GM19035 (cell line): ENCODE results near the gene COL6A1.
"Not testable (repeated sequence)": the region's sequence is repeated elsewhere in the genome, so short reads cannot be mapped to it uniquely, and the experiment has no call there.

ENCODE experiments used
- ATAC-seq: cut with Tn5 transposase; IDR thresholded peaks from one replicate; pipeline ENCODE4 v1.9.1; 2021; ENCODE audit not compliant: unreplicated experiment

COL6A1 gene

DNA sequence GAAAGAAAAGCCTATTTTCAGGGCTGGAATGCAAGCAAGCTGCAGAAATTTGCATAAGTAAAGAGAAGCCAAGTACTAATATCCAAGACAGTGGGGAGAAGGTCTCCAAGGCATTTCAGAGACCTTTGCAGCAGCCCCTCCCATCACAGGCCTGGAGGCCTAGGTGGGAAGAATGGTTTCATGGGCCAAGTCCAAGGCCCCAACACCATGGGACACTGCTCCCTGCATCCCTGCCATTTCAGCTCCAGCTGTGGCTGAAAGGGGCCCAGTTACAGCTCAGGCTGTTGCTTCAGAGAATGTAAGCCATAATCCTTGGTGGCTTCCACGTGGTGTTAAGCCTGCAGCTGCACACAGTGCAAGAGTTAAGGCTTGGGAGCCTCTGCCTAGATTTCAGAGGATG lies 16.9 kb upstream of the COL6A1 start:
- no peak for ATAC-seq

DNA sequence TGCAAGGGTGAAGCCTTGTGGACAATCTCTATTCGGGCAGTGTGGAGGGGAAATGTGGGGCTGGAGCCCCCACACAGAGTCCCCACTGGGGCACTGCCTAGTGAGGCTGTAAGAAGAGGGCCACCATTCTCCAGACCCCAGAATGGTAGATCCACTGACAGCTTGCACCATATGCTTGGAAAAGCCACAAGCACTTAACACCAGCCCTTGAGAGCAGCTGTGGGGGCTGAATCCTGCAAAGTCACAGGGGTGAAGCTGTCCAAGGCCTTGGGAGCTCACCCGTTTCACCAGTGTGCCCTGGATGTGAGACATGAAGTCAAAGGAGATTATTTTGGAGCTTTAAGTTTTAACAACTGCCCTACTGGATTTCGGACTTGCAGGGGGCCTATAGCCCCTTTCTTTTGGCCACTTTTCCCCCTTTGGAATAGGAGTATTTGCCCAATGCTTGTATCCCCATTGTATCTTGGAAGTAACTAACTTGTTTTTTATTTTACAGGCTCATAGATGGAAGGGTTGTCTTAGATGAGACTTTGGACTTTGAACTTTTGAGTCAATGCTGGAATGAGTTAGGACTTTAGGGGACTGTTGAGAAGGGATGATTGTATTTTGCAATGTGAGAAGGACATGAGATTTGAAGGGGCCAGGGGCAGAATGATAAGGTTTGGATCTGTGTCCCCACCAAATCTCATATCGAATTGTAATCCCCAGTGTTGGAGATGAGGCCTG lies 16.3 kb upstream of the COL6A1 start:
- ATAC-seq: no peak

DNA sequence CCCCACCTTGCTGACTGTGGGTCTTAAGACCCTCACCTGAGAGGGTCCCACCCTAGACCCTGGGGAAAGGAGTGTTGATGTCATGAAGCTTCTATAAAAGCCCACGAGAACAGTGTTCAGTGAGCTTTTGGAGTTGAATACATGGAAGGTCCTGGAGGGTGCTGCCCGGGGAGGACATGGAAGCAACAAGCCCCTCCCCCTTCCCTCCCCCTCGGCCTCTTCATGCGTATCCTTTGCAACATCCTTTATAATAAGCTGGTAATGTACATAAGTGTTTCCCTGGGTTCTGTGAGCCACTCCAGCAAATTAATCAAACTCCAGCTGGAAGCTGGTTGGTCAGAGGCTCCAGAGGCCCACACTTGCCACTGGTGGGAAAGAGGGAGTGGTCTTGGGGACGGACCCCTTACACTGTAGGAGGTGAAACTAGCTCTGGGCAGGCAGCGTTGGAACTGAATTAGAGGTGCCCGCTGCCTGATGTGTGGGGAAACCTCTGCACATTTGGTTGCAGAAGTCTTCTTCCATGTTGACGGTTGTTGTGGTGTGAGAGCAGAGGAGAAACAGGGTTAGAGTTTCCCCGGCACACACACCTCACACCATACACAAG lies 14.7 kb upstream of the COL6A1 start:
- no peak for ATAC-seq

DNA sequence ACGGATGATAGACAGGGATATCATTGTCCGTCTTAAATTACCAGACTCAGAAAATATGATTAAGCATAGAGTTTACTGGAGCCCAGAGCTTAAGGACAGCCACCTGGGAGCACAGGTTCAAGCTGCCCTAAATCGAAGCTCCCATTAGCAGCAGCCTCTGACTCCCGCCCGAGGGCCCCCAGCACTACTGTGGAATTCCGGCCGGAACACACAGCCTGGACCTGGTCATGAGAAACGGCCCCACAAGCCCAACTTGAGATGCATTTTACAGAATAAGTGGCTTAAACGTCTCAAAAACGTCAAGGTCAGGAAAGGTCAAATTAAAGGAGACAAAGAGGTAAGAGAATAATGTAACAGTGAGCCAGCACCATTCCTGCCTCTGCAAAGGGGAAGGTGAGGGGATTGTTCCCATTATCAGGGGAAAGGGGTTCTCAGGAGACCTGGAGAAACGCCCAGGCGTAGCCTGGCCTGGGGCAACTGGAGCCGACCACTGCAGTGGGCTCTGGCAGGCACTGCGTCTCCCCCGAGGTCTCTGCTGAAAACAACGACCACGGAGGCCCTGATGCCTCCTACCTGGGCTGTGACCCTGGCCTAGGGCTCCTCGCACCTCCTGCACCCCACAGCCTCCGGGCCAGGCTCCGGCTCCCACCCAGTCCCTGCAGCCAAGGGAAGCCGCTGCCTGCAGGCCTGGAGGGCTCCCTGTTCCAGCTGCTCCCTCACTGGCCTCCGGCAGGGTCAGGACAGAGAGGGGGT lies 11.5 kb upstream of the COL6A1 start:
- ATAC-seq: no peak

DNA sequence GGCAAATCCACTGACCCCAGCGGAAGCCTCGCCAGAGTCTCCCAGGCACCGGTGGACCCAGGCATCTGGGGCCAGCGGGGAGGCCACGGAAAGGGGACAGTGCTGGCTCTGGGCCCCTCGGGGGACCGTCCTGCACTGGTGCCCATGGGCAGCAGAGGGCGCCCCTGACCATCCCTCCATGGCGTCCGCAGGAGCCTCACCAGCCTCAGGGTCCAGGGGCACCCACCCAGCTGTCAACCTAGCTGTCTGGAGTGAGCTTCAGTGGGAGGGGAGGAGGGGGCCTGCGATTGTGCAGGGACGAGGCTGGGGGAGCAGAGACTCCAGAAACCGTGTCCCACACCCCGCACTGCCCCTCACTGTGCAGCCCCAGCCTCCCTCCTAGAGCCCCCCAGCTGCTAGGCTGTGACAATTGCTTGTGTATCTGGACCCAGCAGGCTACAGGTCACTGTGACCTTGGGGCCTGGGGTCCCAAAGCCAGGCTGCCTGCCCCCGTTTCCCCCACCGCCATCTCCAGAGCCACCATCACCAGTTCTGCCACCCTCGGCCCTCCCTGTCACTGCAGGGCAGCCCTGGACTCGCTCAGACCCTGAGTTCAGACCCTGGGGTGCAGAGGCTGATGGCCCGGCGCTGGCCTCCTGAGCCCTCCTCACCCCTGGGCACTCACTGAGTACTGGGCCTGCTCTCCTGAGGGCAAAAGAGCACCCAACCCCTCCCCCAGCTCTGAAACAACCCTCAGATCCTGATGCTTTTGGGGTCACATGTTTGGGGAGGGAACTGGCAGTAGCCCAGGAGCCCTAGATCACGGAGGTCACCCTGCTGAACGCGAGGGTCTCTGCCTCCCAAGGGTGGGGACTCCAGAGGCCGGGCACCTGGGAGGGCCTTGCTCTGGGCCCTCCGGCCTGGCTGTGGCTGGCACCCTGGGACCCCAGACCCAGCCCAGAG lies 10.6 kb upstream of the COL6A1 start:
- ATAC-seq: no peak

DNA sequence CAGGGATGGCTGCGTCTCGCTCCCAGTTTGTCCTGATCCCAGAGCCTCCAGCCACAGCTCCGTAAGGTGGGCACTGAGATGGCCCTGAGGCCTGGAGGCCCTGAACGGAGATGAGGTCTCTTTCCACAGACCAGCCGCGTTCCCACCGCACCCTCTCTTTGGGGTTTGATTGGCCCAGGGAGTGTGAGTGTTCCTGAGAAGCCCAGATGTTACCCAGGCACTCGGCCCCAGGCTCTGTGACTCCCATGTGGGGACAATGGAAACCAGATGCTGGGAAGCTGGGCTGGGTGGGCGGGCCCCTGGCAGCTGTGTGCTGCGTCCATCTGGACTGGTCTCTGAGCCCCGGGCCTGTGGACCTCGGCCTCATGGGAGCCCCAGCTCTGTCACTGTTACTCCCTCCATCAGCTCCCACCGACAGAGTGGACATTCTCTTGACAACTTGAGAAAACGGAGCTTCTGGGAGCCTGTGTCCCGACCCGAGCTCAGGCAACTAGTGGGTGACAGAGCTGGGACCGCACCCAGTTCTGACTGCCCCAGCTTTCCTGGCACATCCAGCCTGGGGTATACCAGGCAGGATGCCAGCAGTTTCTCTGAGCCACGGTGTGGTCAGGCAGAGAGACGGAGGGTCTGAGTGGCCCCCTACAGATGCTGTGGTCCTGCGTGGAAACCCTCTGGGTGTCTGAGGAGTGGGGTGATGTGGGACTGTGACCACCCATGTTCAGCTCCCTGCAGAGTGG lies 9.8 kb upstream of the COL6A1 start:
- ATAC-seq: no peak

DNA sequence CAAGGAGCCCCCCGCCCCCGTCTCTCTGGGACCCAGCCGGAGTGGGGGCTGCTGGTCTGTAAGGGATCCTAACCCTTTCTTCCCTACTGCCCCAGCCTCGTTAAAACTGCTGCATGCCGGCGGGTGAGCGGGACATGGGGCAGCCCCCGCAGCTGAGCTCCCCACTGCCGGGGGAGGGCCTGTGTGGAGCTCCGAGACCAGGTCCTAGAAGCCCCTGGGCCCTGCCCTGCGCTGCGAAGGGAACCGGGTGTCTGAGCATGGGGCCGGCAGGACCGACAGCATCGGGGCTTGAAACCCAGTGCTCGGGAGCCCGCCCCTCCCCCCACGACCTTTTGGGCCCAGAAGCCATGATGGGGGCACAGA lies 9.2 kb upstream of the COL6A1 start:
- ATAC-seq: no peak

DNA sequence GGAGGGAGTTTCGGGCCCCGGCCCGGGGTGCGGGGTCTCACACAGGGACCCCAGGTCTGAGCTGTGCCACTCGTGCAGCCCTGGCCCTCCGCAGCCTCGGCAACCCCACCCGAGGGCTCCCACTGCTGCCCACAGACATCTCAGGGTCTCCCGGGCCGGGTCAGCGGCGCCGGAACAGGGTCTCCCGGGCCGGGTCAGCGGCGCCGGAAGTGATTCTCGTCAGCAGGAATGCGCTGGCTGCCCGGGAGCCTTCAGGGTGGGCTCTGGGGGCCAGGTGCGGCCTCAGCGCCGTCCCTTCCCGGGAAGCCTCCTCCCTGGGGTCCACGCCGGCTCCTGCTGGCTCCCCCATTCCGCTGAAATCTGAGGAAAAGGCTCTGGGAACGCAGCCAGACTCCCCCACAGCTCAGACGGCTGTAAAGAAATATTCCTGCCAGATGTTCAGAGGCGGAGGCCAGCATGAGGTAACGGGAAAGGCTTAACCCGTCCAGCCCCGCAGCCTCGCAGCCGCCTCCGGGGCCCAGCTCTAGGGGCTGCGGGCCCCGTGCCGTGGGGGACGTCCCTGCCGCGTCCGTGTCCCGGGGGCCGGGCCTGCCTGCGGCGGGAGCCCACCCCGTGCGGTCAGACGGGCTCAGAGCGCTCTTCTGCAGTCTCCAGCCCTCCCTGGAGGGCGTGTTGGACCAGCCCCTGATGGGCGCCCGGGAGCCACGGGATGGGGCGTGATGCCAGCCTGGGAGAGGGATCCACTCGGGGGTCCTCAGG lies 8.7 kb upstream of the COL6A1 start:
- ATAC-seq: no peak

DNA sequence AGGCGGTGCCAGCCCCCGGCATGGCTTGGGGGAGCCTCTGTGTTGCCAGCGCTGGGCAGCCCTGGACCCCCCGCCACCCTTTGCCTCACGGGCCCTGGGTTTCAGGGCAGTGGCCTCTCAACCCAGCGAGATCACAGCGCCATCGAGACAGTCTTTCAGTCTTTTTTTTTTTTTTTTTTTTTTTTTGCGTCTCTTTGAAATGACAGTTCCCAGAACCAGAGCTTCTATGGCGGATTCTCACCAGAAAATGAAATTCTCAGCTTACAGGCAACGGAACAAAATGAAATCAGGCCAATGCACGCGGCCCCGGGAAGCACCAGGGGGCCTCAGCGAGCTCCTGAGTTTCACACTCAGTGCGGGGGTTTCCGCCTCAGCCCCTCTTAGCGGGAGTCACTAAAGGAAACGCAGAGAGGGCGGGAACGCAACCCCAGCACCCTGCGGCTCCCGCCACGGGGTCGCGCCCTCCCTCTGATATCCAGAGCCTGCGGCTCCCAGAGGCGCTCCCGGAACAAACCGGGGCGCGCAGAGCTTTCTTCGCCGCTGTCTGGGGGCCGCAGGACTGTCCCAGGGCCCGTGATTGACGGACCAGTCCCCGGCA lies 8.0 kb upstream of the COL6A1 start:
- no peak for ATAC-seq

DNA sequence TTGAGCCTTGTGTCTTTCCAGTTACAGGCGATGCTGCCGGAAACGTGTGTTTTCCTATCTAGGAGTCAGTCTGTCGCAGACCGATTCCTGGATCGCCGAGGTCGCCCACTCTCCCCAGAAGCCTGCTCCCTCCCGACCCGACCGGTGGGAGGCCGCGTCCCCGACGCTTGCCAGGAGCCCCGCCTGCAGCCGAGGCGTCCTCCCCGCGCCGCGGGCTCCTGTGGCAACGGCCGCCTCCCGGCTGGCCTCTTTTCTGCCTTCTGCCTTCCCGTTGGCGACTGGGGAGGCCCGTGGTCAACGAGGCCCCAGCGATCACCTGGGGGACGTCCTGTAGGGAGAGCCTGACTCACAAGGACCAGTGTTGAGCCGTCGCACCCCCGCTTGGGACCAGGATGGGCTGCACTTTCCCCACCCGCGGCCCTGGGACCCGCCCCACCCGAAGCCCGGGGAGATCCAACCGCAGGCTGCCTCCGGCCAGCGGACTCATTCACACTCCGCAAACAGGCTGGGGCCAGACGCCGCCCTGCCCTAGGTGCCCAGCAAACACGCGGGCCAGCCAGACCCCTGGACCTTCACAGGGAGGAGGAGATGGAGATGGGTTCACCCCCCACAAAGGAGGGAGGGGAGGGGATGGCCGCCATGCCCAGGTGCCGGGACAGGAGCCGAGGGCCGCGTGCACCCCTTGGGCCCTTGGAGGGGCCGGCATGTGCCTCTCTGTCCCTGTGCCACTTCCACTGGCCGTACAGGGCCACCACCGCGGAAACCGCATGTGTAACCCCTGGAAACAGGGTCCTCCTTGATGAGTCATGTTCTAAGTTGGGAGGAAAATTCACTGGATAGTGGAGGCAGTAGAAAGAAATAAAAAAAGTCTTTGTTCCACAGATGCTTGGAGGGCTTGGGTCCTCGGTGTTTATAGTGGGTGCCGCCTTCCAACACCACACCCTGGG lies 7.2 kb upstream of the COL6A1 start:
- no peak for ATAC-seq

DNA sequence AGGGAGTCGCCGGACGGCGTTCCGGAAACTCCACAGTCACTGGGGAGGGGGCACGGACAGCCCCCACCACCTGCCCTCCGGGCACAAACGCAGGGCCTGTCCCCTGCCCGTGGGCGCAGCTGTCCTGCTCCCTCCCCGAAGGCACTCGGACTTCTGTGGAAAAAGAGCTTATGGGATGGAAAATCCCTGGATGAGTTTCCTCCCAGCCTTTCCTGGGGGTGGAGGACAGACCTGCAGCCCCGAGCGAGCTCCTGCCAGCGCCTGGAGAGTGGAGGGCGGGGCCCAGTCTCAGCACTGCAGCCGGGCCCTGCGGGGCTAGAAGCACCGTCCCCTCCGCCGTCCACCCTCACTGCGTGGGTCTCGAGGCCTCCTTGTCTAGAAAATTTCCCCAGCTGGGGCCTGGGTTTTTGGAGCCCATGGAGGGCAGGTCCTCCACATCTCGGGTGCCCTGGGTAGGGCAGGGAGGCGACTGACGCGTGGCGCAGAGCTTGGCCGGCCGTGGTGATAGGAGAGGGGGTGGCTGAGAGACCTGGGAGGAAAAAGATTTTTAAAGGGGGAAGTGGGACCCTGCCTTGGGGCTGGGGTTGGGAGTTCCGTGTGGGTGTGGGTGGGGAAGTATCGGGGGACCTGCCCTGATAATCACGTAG lies 6.4 kb upstream of the COL6A1 start:
- no peak for ATAC-seq

DNA sequence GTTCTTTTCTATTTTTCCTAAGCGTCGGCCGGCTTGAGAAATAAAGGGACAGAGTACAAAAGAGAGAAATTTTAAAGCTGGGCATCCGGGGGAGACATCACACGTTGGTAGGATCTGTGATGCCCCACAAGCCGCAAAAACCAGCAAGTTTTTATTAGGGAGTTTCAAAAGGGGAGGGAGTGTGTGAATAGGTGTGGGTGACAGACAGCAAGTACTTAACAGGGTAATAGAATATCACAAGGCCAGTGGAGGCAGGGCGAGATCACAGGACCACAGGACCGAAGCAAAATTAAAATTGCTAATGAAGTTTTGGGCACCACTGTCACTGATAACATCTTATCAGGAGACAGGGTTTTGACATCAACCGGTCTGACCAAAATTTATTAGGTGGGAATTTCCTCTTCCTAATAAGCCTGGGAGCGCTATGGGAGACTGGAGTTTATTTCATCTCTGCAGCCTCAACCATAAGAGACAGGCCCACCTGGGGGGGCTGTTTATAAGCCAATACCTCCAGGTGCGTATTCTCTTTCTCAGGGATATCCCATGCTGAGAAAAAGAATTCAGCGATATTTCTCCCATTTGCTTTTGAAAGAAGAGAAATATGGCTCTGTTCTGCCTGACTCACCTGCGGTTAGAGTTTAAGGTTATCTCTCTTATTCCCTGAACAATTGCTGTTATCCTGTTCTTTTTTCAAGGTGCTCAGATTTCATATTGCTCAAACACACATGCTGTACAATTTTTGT lies 5.7 kb upstream of the COL6A1 start:
- ATAC-seq: not testable (repeated sequence)

DNA sequence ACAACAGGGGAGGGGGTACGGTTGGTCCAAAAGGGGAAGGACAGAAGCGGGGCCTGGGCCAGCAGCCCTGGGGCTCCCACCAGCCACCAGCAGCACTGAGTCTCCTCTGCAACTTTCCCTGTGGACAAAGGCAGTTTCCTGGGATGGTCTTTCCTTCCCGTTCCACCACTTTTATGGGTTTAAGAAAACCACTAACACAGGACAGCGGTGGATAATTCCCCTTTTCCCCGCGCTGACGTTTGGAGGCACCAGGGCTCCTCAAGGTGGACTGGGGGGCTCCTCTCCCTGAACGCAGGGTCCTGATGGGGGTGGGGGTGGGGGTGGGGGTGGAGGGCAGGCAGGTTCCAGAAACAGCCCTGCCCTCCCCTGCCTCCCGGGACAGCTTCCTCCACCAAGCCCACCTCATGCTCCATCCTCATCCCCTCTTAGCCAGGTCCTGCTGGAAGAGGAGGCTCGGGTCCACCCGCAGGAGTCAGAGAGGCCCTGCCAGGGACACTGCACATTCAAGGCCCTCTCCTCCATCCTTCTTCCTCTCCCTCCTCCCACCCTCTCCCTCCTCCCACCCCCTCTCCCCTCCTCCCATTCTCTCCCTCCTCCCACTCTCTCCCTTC lies 4.8 kb upstream of the COL6A1 start:
- ATAC-seq: no peak

DNA sequence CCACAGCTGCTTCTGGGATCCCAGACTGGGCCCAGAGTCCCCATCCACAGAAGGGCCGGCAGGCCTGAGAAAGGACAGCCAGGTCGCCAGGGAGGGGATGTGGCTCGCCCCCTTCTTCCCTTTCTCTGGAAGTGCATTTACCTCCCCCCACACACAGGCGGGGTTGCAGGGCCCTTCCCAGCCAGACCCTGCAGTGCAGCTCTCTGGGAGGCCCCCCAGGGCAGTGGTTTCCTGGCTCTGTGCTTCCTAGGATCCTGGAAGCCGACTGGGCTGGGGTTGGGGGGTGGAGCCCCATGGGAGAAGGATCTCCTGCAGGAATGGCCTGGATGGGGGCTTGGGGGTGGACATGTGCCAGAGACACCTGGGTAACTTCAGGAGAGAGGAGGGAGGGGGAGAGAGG lies 4.2 kb upstream of the COL6A1 start:
- no peak for ATAC-seq

DNA sequence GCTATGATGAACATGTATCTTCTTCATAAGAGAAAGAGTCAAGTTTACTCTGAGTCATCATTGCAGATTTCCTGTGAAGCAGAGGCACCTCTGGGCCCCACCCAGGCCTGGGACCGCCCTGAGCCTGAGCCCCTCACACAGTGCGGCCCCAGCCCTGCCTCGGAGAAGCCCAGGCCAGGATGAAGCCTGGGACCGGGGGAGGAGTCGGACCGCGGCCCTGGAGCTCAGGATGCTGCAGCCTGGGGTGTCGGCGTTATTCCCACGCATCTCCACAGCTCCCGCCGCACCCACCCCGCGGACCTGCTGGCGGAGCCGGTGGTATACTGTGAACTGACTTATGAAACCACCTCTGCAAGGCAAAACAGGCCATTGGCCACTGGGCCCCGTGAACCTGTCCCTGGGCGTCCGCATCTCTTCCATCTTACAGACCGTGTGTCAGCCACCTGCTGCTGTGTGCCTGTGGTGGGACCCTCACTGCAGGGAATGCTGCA lies 2.4 kb upstream of the COL6A1 start:
- ATAC-seq: no peak

DNA sequence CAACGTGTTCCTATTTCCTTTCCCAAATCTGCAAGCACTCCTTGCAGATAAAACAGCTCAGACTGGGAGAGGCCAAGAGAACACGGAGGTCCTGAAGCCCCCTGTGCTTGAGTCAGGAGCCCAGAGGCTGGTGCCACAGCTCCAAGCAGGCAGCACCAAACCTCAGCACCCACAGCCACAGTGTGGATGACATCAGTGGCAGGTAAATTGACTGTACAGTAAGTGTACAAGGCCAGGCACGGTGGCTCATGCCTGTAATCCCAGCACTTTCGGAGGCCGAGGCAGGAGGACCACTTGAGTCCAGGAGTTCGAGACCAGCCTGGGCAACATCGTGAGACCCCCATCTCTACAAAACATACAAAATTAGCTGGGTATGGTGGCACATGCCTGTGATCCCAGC lies 1.9 kb upstream of the COL6A1 start:
- no peak for ATAC-seq

DNA sequence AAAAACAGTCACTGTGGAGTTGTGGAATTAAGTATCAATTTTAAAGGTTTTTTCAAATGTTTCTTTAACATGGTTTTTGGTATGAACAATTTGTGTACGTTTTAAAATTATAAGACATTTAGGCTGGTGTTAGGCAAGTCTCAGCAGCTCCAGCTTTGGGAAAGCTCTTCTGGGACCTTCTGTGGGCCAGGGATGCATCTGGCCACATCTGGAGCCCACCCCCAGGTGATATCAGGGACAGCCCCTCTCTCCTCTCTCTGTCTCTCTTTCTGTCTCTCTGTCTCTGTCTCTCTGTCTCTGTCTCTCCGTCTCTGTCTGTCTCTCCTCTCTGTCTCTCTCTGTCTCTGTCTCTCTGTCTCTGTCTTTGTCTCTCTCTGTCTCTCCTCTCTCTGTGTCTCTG lies 1.3 kb upstream of the COL6A1 start:
- ATAC-seq: no peak
